NAMALWA (cell line): ENCODE data around the gene SGMS1.
A peak's percentile ranks its signal among the peaks of the same experiment; 100 is the strongest.

Experiments used
- DNase-seq: peaks from one replicate; pipeline ENCODE4 v3.0.0-alpha.2; 2015; ENCODE audit warnings: low spot score

Gene SGMS1

GRCh38 chr10:50636618-50637579 lies 13.1 kb upstream of the SGMS1 start:
- DNase-seq: peak; percentile 36

GRCh38 chr10:50635286-50635685 lies 11.5 kb upstream of the SGMS1 start:
- no peak for DNase-seq

- no peak for DNase-seq
Measured at GRCh38 chr10:50634479-50634878, 10.7 kb upstream of the SGMS1 start.

- no peak for DNase-seq
Measured at GRCh38 chr10:50631052-50631451, 7.3 kb upstream of the SGMS1 start.

- DNase-seq: no peak
Measured at GRCh38 chr10:50629495-50630122, 5.9 kb upstream of the SGMS1 start.

- DNase-seq: no peak
Measured at GRCh38 chr10:50627896-50628295, 4.1 kb upstream of the SGMS1 start.

- no peak for DNase-seq
Measured at GRCh38 chr10:50627443-50627842, 3.7 kb upstream of the SGMS1 start.

- DNase-seq: peak; percentile 45
Measured at GRCh38 chr10:50625649-50626132, 1.9 kb upstream of the SGMS1 start.

- DNase-seq: peak; percentile 93
Measured at GRCh38 chr10:50624866-50625501, 1.2 kb upstream of the SGMS1 start.

- DNase-seq: peak; percentile 95
Measured at GRCh38 chr10:50624413-50624865, 683 bp upstream of the SGMS1 start.

GRCh38 chr10:50622706-50623662 lies 772 bp downstream of the SGMS1 start:
- peak; percentile 56 for DNase-seq

GRCh38 chr10:50621968-50622705 lies 1.6 kb downstream of the SGMS1 start:
- peak; percentile 92 for DNase-seq

- no peak for DNase-seq
Measured at GRCh38 chr10:50620899-50621298, 2.9 kb downstream of the SGMS1 start.

- no peak for DNase-seq
Measured at GRCh38 chr10:50619882-50620281, 3.9 kb downstream of the SGMS1 start.

- DNase-seq: no peak
Measured at GRCh38 chr10:50619166-50619565, 4.6 kb downstream of the SGMS1 start.

- DNase-seq: peak; percentile 24
Measured at GRCh38 chr10:50618624-50619023, 5.1 kb downstream of the SGMS1 start.

- no peak for DNase-seq
Measured at GRCh38 chr10:50615658-50616057, 8.1 kb downstream of the SGMS1 start.

- DNase-seq: peak; percentile 57
Measured at GRCh38 chr10:50614444-50615137, 9.2 kb downstream of the SGMS1 start.

- DNase-seq: no peak
Measured at GRCh38 chr10:50613726-50614443, 9.9 kb downstream of the SGMS1 start.
